K562 (cell line): ENCODE measurements around the gene SEC22A.

Experiments
- EZH2 ChIP-seq: IDR thresholded peaks from 2 replicates; pipeline ENCODE4 v1.6.1; 2012; ENCODE audit warnings: low read depth, mild to moderate bottlenecking, inconsistent platforms, low read length, borderline replicate concordance
- FOXK2 ChIP-seq, 2 experiments: fragments of 450-650 bp; IDR thresholded peaks in 1 of 2; conservative IDR thresholded peaks in 1 of 2; 2 replicates each; pipeline ENCODE4 v1.6.1; 2016; ENCODE audit warnings: low read depth in 2 of 2, mild to moderate bottlenecking in 1 of 2
- MBD2 ChIP-seq: sonication (generic); IDR thresholded peaks from 2 replicates; pipeline ENCODE4 v1.6.1; 2016; ENCODE audit warnings: low read depth, borderline replicate concordance
- PHB2 ChIP-seq: fragments of 450-650 bp; IDR thresholded peaks from 2 replicates; pipeline ENCODE4 v1.6.1; 2017; ENCODE audit warnings: low read depth
- POLR2A ChIP-seq: fragments of 450-650 bp; conservative IDR thresholded peaks from 2 replicates; pipeline ENCODE4 v1.6.1; 2016
- RBBP5 ChIP-seq: fragments of 200-600 bp; sonication (generic); IDR thresholded peaks from 2 replicates; pipeline ENCODE4 v1.6.1; 2012; ENCODE audit warnings: borderline replicate concordance, mild to moderate bottlenecking, low read length, control low read depth, inconsistent platforms; ENCODE audit not compliant: insufficient read depth, poor library complexity, severe bottlenecking
- SPI1 ChIP-seq: IDR thresholded peaks from 2 replicates; pipeline ENCODE4 v1.6.1; 2011; ENCODE audit warnings: low read depth, low read length, control low read depth, borderline replicate concordance
- SREBF2 ChIP-seq: sonication (generic); formaldehyde crosslinking; IDR thresholded peaks from 2 replicates; pipeline ENCODE4 v1.4.0; 2020; ENCODE audit warnings: mild to moderate bottlenecking, missing genetic modification reagents
- XRCC4 ChIP-seq: IDR thresholded peaks from one replicate; pipeline ENCODE4 v1.6.1; 2011; ENCODE audit not compliant: insufficient read depth, insufficient read length; ENCODE audit errors: extremely low read depth
- ZNF551 ChIP-seq: fragments of 250-450 bp; sonication (Bioruptor Pico); IDR thresholded peaks from 2 replicates; pipeline ENCODE4 v1.5.0; 2021; ENCODE audit warnings: mild to moderate bottlenecking, moderate library complexity
- TF ChIP-seq, protein P1 (sequence below): fragments of 250-450 bp; sonication (Bioruptor Pico); IDR thresholded peaks from 2 replicates; pipeline ENCODE4 v1.5.0; 2021
- TF ChIP-seq, protein P2 (sequence below): fragments of 450-650 bp; IDR thresholded peaks from 2 replicates; pipeline ENCODE4 v1.6.1; 2017; ENCODE audit warnings: mild to moderate bottlenecking, moderate library complexity
- TF ChIP-seq, protein P3 (sequence below), 3 experiments: IDR thresholded peaks in 2 of 3; conservative IDR thresholded peaks in 1 of 3; 2 replicates each; pipeline ENCODE4 v1.5.1; 2011 to 2012; ENCODE audit warnings: low read length in 3 of 3, mild to moderate bottlenecking in 3 of 3, control low read depth in 2 of 3, improper control_type of control experiment in 1 of 3, inconsistent platforms in 1 of 3, low read depth in 1 of 3, mixed read lengths in 1 of 3, moderate library complexity in 1 of 3; ENCODE audit not compliant: insufficient read depth in 2 of 3
- TF ChIP-seq, protein P4 (sequence below): sonication (generic); formaldehyde crosslinking; IDR thresholded peaks from 2 replicates; pipeline ENCODE4 v1.8.0; 2023; ENCODE audit warnings: mild to moderate bottlenecking, missing genetic modification reagents

DNA sequence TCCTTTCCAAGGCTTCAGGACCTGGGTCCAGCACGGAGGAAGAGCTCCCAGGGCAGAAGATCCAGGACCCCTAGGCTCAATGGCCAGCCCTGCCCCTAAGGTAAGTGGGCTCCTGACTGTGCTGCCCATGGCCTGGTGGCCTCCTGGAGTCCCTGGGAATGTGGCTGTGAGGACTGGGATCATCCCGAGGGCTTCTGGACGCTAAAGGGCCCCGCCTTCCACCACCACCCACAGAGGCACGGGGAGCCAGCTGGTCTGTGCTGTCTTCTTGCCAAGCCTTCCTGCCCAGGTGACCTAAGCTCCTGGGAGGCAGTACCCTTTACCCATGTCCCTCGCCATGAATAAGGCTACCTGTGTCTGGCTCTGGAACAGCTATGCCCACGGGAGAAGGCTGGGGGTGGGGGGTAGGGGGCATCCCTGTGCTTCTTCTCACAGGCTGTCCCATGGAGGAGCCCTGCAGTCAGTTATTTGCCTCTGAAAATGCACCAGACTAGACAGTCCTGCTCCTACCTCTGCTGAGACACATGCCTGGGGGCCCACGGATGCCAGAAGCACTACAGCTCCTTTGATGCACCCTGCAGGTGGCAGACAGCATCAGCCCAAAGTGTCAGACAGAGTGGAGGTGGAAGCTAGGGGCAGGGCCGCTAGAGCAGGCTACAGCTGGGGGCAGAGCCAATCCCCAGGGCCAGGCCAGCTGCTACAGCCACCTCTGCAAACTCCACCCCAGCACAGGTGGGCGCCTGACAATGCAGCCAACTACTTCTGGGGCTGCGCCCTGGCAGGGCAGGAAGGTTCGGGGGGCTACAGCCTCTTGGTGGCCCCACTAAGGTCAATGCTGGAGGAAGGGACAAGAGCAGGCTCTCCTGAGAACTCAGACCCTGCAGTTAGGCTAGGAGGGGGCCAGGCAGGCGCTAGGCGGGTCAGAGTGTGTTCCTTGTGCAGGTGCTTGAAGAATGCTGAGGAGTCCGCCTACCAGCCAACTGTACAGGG lies 90.9 kb downstream of the SEC22A start:
- no peak for TF ChIP-seq SPI1
- TF ChIP-seq, protein P1, sequence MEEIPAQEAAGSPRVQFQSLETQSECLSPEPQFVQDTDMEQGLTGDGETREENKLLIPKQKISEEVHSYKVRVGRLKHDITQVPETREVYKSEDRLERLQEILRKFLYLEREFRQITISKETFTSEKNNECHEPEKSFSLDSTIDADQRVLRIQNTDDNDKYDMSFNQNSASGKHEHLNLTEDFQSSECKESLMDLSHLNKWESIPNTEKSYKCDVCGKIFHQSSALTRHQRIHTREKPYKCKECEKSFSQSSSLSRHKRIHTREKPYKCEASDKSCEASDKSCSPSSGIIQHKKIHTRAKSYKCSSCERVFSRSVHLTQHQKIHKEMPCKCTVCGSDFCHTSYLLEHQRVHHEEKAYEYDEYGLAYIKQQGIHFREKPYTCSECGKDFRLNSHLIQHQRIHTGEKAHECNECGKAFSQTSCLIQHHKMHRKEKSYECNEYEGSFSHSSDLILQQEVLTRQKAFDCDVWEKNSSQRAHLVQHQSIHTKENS (CRISPR knock-in tag): no peak
- TF ChIP-seq, protein P2, sequence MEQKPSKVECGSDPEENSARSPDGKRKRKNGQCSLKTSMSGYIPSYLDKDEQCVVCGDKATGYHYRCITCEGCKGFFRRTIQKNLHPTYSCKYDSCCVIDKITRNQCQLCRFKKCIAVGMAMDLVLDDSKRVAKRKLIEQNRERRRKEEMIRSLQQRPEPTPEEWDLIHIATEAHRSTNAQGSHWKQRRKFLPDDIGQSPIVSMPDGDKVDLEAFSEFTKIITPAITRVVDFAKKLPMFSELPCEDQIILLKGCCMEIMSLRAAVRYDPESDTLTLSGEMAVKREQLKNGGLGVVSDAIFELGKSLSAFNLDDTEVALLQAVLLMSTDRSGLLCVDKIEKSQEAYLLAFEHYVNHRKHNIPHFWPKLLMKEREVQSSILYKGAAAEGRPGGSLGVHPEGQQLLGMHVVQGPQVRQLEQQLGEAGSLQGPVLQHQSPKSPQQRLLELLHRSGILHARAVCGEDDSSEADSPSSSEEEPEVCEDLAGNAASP: no peak
- TF ChIP-seq POLR2A: no peak
- no peak for TF ChIP-seq PHB2
- TF ChIP-seq EZH2: no peak
- no peak for TF ChIP-seq RBBP5
- no peak for TF ChIP-seq FOXK2 (conservative IDR thresholded peaks at IDR 0.05 in 1 of 2, IDR thresholded peaks at IDR 0.05 in 1 of 2; ENCODE audit: low read depth in 2 of 2)
- TF ChIP-seq, protein P3, sequence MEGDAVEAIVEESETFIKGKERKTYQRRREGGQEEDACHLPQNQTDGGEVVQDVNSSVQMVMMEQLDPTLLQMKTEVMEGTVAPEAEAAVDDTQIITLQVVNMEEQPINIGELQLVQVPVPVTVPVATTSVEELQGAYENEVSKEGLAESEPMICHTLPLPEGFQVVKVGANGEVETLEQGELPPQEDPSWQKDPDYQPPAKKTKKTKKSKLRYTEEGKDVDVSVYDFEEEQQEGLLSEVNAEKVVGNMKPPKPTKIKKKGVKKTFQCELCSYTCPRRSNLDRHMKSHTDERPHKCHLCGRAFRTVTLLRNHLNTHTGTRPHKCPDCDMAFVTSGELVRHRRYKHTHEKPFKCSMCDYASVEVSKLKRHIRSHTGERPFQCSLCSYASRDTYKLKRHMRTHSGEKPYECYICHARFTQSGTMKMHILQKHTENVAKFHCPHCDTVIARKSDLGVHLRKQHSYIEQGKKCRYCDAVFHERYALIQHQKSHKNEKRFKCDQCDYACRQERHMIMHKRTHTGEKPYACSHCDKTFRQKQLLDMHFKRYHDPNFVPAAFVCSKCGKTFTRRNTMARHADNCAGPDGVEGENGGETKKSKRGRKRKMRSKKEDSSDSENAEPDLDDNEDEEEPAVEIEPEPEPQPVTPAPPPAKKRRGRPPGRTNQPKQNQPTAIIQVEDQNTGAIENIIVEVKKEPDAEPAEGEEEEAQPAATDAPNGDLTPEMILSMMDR (IDR thresholded peaks at IDR 0.05 in 2 of 3, conservative IDR thresholded peaks at IDR 0.05 in 1 of 3; ENCODE audit: insufficient read depth in 2 of 3, low read depth in 1 of 3, low read length in 3 of 3): no peak
- TF ChIP-seq MBD2: no peak
- no peak for TF ChIP-seq ZNF551
- no peak for TF ChIP-seq XRCC4
- TF ChIP-seq SREBF2 (CRISPR knock-in tag): no peak
- TF ChIP-seq, protein P4, sequence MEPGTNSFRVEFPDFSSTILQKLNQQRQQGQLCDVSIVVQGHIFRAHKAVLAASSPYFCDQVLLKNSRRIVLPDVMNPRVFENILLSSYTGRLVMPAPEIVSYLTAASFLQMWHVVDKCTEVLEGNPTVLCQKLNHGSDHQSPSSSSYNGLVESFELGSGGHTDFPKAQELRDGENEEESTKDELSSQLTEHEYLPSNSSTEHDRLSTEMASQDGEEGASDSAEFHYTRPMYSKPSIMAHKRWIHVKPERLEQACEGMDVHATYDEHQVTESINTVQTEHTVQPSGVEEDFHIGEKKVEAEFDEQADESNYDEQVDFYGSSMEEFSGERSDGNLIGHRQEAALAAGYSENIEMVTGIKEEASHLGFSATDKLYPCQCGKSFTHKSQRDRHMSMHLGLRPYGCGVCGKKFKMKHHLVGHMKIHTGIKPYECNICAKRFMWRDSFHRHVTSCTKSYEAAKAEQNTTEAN (CRISPR knock-in tag): no peak
